ENCODE measurements around the gene BMP4.
"Not testable (repeated sequence)": the region's sequence is repeated elsewhere in the genome, so short reads cannot be mapped to it uniquely, and the experiment has no call there.

The BMP4 gene

DNA sequence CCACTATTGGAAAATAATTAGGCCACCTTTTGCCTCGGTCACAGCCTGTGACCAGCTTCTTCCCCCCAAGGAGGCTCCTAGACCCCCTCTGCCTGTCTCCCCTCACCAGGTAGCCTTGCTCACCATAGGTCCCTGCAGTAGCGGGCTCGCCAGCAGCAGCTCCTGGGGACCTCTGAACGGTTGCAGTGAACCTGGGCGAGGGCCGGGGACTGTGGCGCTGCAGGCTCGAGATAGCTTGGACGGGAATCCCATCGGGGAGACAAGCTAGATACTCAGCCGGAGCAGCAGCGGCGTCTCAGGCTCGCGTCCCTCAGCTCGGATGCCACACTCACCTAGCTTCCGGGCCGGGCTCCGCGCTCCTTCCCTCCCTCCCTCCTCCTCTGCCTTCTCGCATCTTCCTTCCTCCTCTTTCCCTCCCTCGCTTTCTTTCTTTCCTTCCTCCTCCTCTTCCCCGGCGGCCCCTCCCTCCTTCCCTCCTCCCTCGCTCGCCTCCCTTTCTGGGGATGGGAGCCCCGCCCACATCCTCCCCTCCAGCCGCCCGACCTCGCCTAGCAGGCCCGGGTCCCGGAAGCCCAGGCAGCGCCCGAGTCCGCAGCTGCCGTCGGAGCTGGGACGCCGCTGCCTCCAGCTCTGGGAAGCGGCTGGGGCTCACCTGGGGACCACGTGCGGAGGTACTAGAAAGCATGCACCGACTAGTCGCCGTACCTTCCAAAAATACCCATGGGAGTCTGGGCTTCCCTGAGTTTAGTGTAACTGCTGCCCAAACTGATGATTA, at the start of gene BMP4:
Gene BMP4, minus strand, starts transcription at position 399 of the 775 bp plus-strand sequence. CDS start 4,603 bp downstream, outside the sequence.
- DNase-seq: no peak

DNA sequence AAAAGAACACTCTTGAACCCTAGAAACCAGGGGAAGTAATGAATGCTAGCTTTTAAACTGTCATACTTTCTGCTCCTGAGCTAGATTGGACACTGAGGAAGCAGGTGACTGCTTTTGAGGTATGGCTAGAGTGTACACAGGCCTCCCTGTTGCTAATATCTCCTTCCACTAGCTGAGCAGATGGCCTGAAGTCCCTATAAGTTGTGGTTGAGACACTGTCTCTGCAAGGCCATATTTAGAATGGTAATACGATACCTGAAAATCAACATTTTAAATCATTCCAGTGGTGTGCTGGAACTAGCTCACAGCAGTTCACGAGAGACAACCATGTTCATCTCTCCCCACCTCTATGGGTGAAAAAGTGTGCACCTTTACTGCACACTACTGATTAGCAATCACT, 46.4 kb upstream of the BMP4 start:
- no peak for DNase-seq

- DNase-seq: no peak
Observed at GRCh38 chr14:54002653-54003052, 46.0 kb upstream of the BMP4 start.

GRCh38 chr14:54001189-54001878, 44.7 kb upstream of the BMP4 start:
- no peak for DNase-seq

DNA sequence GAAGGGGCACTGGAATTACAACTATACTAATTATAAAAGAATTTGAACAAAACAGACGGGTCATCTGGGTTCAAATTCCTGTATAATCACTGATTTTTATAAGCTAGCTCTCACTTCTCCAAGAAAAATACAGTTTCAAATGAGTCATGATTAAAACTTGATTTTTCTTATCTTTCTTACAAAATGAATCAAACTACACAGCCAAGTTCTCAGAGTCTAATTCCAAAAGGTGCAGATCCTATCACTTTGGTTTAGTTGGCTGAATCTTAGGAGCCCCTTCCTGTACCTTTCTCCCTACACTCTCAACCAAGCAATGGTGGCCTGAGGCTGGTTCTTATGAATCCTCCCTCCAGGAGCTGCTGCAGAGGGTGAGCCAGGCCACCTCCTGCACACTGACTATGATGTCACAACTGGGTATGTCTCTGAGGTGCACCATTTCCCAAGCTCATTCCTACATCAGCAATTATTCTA, 43.8 kb upstream of the BMP4 start:
- DNase-seq: no peak

- no peak for DNase-seq
Observed at GRCh38 chr14:53999061-53999488, 42.5 kb upstream of the BMP4 start.

DNA sequence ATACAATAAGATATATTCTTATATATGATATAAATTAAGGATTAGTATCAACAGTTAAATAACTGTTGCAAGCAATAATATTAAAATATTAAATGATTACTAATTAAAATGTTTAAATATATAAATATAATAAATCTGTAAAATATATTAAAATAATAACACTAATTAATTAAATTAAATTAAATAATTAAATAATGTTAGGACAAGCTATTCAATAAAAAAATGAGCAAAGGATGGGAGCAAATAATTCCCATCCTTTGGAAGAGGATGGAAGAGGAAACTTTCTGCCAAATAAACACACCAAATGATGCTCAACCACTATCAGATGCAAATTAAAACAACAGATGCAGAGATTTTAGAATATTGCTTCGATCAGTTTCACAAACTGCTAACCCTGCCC, 39.4 kb upstream of the BMP4 start:
- DNase-seq: no peak

DNA sequence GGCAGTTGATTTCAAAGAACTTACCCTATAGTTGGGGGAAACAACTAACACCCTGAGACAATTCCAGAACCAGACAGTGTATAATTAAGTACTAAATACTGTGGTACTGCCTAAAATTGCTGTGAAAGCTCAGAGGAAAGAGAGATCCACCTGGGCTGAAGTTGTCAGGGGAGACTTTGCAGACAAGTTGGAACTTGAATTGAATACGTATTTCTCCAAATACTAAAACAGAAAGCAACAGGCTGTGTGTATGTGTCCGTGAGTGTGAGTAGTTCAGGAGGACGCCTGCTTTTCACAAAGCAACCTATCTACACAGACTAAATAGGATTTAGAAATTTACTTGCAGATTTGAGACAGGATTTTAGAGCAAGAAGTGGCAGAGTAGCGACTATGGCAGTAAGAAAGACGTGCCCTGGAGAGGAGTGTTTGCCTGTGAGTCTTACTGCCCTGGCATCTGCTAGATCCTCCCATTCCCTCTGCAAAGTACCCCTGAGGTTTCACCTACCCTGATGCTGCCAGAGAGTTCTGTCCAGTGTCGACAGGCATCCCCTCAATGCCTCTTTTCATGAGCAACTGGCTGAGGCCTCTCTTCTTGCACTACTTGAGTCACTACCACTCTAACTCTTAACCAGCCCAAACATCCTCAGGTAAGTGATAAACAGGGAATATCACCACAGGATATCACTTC, 37.4 kb upstream of the BMP4 start:
- no peak for DNase-seq

GRCh38 chr14:53990978-53991377, 34.4 kb upstream of the BMP4 start:
- no peak for DNase-seq

GRCh38 chr14:53986718-53987117, 30.1 kb upstream of the BMP4 start:
- DNase-seq: not testable (repeated sequence)

- DNase-seq: not testable (repeated sequence)
Observed at GRCh38 chr14:53984958-53985357, 28.3 kb upstream of the BMP4 start.

DNA sequence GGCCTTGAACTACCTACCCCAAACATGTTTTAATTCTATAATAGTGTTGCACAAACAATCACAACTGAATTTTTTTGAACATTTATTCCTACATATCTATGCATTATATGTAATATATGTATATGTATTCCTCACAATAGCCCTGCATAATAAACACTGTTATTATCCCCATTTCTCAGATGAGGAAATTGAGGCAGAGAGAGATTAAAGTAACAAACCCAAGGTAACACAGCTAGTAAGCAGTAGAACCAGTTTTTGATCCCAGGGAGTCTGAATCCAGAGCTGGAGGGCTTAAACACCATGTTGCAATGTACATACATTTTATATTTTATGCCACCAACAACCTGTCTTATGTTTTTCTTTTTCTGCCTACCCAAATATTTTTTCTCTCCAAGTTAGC, 26.5 kb upstream of the BMP4 start:
- DNase-seq: no peak

GRCh38 chr14:53982546-53982945, 25.9 kb upstream of the BMP4 start:
- DNase-seq: no peak

GRCh38 chr14:53979747-53980642, 23.4 kb upstream of the BMP4 start:
- no peak for DNase-seq

GRCh38 chr14:53979113-53979681, 22.6 kb upstream of the BMP4 start:
- DNase-seq: no peak

DNA sequence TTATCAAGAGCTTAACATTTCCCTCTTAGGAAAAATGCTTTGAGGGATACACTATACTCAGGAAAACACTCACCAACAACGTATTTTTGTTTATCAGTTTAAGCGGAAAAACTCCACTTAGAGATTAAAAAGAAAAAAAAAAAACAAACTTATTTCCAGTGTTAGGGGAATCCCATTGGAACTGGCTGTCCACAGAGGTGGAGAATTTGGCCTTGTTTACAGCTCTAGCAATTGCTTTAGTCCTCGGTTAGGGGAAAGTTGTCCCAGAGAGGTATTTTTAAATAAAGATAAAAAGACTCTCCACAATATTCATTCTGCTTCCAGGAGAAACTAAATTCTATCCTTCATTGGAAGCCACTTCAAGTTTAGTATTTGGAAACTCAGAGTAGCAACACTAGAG, 21.6 kb upstream of the BMP4 start:
- no peak for DNase-seq

DNA sequence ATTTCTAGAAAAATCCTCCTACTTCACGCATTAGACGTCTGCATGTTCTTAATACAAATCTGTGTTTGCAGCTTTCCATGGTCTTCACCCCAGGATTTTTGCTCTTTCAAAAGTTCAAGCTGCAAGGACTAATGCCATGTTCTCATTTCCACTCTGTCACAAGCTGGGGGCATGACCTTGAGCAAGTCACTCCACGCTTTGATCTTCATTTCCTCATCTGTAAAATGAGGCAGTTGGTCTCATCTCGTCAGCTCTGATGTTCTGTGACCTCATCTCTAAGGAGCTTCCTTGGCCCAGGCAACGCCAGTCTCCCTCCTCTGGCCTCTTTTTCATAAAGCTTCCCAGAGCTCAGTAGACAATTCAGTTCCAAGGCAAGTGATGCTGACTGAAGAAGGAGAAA, 18.8 kb upstream of the BMP4 start:
- no peak for DNase-seq

DNA sequence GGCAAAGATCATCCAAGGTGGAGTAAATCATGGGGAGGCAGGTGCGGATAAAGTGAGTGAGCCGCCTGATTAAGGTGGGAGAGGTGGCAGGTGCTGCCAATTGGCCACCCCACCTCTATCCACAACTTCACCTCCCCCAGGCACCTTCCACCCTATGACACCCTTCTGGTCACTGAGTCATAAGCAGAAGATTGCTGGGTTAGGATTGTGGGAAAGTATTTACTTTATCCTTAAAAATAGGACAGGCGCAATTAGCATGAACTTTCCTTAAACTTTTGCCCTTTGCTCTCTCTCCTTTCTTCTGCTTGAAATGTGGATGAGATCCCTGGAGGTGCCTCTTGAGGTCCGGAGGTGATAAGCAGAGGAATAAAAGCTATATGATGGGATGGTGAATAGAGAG, 14.9 kb upstream of the BMP4 start:
- no peak for DNase-seq

DNA sequence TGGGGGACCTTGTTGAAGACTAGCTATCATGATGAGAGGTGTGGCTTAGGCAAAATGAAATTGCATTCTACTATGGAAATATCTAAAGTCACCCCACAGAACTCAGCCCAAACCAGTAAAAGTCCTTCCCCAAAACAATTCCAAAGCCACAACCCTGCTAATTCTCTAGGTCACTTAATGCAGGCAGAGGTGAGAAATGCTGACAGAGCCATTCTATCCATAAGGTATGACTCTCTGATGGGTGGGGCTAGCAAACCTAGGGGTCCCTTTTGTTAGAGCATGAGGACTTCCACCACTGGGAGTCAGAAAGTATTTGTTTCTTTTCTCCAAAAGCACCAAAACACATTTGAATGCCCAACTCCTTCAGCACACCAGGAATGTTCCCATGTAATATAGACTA, 12.7 kb upstream of the BMP4 start:
- DNase-seq: no peak

DNA sequence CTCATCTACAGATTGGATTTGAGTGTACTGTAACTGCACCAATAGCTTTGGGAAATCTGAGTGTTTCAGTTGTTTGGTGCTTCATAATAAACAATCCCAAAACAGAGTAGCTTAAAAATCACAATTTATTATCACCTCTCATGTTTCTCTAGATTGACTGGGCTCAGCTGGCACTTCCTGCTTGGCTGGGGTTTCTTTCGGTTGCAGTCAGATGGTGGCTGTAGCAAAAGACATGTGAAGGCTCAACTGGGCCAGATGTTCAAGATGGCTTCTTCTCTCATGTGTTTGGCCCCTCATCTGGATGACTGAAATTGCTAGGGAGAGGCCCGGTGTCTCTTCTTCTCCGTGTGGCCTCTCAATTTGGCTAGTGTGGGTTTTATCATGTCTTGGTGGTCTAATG, 12.1 kb upstream of the BMP4 start:
- no peak for DNase-seq

DNA sequence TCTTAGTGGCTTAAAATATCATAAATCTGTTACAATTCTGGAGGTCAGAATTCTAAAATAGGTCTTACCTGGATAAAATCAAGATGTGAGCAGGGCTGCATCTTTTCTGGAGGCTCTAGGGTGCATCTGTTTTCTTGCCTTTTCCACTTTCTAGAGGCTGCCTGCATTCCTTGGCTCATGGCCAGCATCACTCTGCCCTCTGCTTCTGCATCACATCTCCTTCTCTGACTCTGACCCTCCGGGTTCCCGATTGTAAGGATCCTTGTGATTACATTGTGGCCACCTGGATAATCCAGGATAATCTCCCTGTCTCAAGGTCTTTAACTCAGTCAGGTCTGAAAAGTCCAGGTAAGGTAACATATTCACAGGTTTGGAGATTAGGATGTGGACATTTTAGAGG, 11.0 kb upstream of the BMP4 start:
- no peak for DNase-seq

DNA sequence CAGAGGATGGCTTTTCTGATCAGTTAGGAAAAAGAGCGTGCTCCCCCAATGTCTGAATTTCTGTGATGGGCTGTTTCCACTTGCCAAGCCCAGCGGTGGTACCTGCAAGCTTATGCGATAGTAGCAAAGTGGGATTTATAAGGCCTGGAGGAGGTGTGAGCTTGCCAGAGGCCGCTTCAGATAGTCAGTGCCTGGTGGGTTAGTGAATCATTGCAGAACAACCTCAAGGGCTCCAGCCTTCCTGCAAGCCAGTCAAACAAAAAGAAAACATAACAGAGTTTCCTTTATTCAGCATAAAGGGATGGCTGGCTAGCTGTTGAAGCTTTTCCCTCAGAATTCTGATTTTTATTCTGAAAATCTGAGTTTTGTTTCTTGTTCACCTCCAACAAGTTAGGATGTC, 7.6 kb upstream of the BMP4 start:
- no peak for DNase-seq
